AG09319 (cell line): ENCODE measurements around the gene CCDC85A.

Source experiments
- DNase-seq: peaks from one replicate; pipeline ENCODE4 v3.0.0-alpha.2; 2010; ENCODE audit warnings: low read depth; ENCODE audit errors: extremely low read depth
- TF ChIP-seq, protein P1 (sequence below): IDR thresholded peaks from 2 replicates; pipeline ENCODE4 v1.5.1; 2011; ENCODE audit warnings: low read depth, mild to moderate bottlenecking, inconsistent platforms, low read length, moderate library complexity

CCDC85A gene

DNA sequence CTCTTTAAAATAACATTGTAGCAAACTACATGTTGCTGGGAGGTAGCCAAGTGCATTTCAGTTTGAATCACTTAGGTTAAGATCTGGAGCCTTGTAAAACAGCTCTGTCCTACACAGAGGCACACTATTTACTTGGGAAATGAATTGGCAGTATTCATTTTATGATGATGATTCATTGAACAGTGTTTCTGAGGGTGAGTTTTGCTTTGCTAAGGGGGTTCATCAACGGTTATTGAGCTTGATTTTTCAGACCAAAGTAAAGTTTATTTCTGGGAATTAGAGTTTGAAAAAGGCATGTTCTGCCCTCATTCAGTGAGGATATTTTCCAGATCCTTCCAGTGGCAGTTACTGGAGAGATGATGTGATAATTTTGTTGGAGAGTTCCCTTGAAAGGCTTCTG lies 55.6 kb downstream of the CCDC85A start:
- TF ChIP-seq, protein P1, sequence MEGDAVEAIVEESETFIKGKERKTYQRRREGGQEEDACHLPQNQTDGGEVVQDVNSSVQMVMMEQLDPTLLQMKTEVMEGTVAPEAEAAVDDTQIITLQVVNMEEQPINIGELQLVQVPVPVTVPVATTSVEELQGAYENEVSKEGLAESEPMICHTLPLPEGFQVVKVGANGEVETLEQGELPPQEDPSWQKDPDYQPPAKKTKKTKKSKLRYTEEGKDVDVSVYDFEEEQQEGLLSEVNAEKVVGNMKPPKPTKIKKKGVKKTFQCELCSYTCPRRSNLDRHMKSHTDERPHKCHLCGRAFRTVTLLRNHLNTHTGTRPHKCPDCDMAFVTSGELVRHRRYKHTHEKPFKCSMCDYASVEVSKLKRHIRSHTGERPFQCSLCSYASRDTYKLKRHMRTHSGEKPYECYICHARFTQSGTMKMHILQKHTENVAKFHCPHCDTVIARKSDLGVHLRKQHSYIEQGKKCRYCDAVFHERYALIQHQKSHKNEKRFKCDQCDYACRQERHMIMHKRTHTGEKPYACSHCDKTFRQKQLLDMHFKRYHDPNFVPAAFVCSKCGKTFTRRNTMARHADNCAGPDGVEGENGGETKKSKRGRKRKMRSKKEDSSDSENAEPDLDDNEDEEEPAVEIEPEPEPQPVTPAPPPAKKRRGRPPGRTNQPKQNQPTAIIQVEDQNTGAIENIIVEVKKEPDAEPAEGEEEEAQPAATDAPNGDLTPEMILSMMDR = no peak
- no peak for DNase-seq

DNA sequence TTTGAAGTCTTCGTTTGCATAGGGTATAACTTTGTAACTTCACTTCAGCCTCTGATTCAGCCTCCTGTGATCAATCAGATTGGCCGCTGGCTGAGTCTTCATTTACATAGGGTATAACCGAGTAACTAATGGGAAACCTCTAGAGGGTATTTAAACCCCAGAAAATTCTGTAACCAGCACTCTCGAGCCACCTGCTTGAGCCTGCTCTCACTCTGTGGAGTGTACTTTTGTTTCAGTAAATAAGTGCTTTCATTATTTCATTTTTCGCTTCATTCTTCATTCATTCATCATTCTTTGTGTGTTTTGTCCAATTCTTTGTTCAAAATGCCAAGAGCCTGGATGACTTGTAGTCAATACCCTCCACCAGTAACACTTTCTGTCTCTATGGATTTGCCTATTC lies 56.4 kb downstream of the CCDC85A start:
- TF ChIP-seq, protein P1 = no peak

DNA sequence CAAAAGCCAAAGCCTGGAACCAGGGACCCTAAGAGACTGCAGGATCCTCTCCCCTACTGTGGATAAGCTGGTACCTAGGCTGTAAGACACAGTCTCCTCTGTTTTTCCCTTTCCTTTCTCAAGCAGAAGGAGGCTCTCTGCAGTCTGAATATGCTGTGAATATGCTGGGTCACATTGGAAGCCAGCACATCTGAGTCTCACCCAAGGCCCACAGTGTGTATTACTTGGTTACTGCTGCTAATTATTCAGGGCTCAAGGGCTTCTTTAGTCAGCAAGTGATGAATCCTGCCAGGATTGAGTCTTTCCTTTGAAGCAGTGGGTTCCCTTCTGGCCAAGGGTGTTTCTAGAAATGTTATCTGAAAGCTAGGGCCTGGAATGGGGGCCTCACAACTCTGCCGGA lies 60.7 kb downstream of the CCDC85A start:
- TF ChIP-seq, protein P1 = no peak
- DNase-seq = no peak

More for the DNA sequence above, 56.4 kb downstream of the CCDC85A start:
- DNase-seq = no peak

DNA sequence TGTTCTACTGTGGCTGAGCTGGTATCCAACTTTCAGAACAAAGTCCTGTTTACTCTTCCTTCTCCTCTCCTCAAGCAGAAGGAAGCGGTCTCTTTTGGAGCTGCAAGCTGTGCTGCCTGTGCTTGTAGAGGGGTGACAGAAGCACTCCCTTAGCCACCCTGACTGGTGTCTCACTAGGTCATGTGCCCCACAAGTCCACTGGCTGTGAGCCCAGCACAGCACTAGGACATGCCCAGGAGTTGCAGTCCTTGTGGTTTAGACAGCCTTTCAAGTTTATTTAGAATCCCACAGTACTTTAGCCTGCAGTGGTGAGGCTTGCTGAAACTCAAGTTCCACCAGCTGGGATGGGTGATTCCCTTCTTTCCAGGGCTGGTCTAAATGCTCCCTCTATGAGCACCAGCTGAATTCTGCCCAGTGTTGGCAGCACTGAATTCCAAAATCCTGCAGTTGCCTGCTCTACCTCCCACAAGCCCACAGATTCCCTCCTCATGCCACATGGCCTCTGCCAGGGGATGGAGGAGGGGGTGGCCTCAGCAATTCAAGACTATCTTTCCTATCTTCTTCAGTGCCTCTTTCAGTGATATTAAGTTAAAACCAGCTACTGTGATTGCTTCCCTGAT lies 61.2 kb downstream of the CCDC85A start:
- DNase-seq = no peak

DNA sequence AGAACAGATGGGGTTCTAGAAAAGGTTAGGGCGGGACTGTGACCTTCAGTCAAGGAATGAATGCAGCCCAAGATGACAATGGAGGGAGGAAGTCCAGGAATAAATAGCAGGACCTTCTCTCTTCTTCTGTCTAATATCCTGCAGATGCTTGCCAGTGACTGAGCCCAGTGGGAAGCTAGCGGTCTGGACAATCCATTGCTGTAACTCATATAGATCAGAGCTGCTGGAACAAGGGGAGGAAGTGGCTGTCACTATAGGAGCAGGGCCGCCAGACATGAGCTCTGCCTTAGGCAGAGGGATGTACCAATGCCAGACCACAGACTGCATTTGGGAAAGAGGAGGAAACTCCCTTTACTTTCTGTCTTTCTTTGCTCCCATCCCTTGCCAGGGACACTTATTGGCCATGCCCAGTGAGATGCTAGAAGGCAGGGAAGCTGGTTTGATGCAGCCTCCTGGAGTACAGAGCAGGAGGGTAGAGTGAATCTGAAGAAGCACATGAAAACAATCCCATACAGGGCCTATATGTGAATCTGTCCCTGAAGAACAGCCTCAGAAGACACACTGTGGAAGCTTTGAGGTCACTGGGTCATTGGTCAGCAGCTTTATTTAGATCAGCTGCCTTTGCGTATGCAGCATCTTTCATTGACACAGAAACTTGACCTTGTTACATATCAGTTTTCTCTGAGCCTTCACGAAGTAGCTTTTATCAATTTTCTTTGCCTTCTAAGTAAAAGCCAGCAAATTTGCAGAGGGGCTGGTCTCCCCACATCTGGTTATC lies 65.4 kb downstream of the CCDC85A start:
- TF ChIP-seq, protein P1 = no peak
- no peak for DNase-seq

More for the DNA sequence above, 61.2 kb downstream of the CCDC85A start:
- TF ChIP-seq, protein P1 = no peak

DNA sequence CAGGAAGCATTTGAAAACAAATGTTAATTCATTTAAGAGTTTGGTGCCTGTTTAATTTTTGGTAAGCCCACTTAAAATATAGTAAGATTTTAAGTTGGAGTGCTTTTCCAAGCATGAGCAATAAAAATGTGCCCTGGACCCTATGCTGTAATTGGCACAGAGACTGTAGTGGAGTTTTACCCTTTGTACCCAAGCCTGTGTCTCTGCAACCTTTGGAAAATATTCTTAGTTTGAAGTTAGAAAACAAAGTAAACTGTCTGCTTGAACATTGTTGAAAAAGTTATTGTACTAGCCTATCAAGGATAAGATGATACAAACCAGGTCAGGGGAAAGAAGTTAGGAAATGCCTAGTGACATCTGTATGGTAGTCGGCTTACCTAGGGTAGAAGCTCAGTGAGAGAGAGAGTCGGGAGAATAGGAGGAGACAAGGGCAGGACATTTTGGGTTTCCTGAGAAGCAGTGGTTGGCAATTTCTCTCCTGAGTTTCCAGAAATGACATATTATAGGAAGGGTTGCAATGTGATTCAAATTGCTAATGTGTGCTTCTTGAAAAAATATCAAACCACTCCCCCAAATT lies 66.5 kb downstream of the CCDC85A start:
- TF ChIP-seq, protein P1 = no peak
- DNase-seq = no peak

DNA sequence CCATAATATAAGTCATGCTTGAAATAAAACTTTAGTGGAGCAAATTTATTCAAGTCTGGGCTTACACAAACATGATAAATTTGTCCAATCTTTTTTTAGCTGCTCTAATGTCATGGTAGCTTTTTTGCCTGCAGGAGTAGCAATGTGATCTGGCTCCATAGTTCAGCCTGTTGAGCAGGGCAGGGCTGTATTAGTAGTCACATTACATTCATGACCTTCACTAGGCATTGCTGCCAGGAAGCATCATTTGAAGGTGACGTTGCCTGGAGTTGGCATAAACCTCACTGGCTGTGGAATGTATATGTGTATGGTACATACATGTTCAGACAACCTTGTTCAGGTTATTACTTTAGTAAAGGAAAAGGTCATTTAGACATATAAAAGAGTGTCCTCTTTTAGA lies 76.6 kb downstream of the CCDC85A start:
- DNase-seq = no peak
- TF ChIP-seq, protein P1 = no peak
